GM20431 (cell line): ENCODE results near the gene CAB39L.
"Not testable (repeated sequence)": the region's sequence is repeated elsewhere in the genome, so short reads cannot be mapped to it uniquely, and the experiment has no call there.

Experiments used
- in situ Hi-C: fragments of 300-500 bp; cut with MseI, MboI; formaldehyde crosslinking; loops from one replicate; pipeline ENCODE4 v1.15.0; 2020; ENCODE audit warnings: low sequenced_read_pairs; ENCODE audit not compliant: unreplicated experiment

The CAB39L gene

GRCh38 chr13:49366841-49367240 lies 77.0 kb downstream of the CAB39L start:
- in situ Hi-C loops = no loop called here

GRCh38 chr13:49357694-49358093 lies 86.2 kb downstream of the CAB39L start:
- in situ Hi-C loops = no loop called here

GRCh38 chr13:49356223-49356622 lies 87.6 kb downstream of the CAB39L start:
- in situ Hi-C loops = no loop called here

GRCh38 chr13:49354719-49355118 lies 89.1 kb downstream of the CAB39L start:
- in situ Hi-C loops = no loop called here

GRCh38 chr13:49353908-49354307 lies 90.0 kb downstream of the CAB39L start:
- in situ Hi-C loops = no loop called here

GRCh38 chr13:49351871-49352270 lies 92.0 kb downstream of the CAB39L start:
- in situ Hi-C loops = no loop called here

GRCh38 chr13:49348751-49349150 lies 95.1 kb downstream of the CAB39L start:
- in situ Hi-C loops = no loop called here

GRCh38 chr13:49347650-49348385 lies 96.0 kb downstream of the CAB39L start:
- in situ Hi-C loops = no loop called here

GRCh38 chr13:49346460-49346859 lies 97.4 kb downstream of the CAB39L start:
- in situ Hi-C loops = no loop called here

- in situ Hi-C loops = no loop called here
Measured at GRCh38 chr13:49343731-49344130, 100.1 kb downstream of the CAB39L start.

GRCh38 chr13:49343255-49343654 lies 100.6 kb downstream of the CAB39L start:
- in situ Hi-C loops = no loop called here

- in situ Hi-C loops = no loop called here
Measured at GRCh38 chr13:49342454-49342853, 101.4 kb downstream of the CAB39L start.

GRCh38 chr13:49341941-49342340 lies 101.9 kb downstream of the CAB39L start:
- in situ Hi-C loops = no loop called here

GRCh38 chr13:49341517-49341916 lies 102.3 kb downstream of the CAB39L start:
- in situ Hi-C loops = no loop called here

GRCh38 chr13:49340161-49340560 lies 103.7 kb downstream of the CAB39L start:
- in situ Hi-C loops = no loop called here

- in situ Hi-C loops = no loop called here
Measured at GRCh38 chr13:49336655-49337054, 107.2 kb downstream of the CAB39L start.

- in situ Hi-C loops = no loop called here
Measured at GRCh38 chr13:49330546-49330864, 113.4 kb downstream of the CAB39L start.

GRCh38 chr13:49329831-49330545 lies 113.9 kb downstream of the CAB39L start:
- in situ Hi-C loops = no loop called here

GRCh38 chr13:49327145-49327544 lies 116.7 kb downstream of the CAB39L start:
- in situ Hi-C loops = not testable (repeated sequence)

- in situ Hi-C loops = no loop called here
Measured at GRCh38 chr13:49326222-49326917, 117.5 kb downstream of the CAB39L start.

- in situ Hi-C loops = no loop called here
Measured at GRCh38 chr13:49323344-49323743, 120.5 kb downstream of the CAB39L start.
